C4-2B (cell line): ENCODE data around the gene NKX2-2.

Experiments used
- H3K27ac ChIP-seq: fragments of 450-650 bp; 2 replicates; pipeline ENCODE4 v1.5.1; 2017
- CTCF ChIP-seq: fragments of 450-650 bp; conservative IDR thresholded peaks from 2 replicates; pipeline ENCODE4 v1.5.1; 2017; ENCODE audit warnings: mild to moderate bottlenecking
- ZFX ChIP-seq: fragments of 450-650 bp; IDR thresholded peaks from 2 replicates; pipeline ENCODE4 v1.6.1; 2017

The NKX2-2 gene

GRCh38 chr20:21505810-21506530 is 7.9 kb downstream of the NKX2-2 start:
- TF ChIP-seq ZFX: peak; percentile 68; the same call in 1 of the 2 replicates
- TF ChIP-seq CTCF: peak; percentile 92
- peak overlapping the region; percentile 80 for H3K27ac ChIP-seq

GRCh38 chr20:21505161-21505809 is 8.6 kb downstream of the NKX2-2 start:
- H3K27ac ChIP-seq: peak overlapping the region; percentile 80
- TF ChIP-seq ZFX (no peak), CTCF (peak; percentile 85)

GRCh38 chr20:21504323-21504722 is 9.5 kb downstream of the NKX2-2 start:
- H3K27ac ChIP-seq: no peak overlapping the region
- TF ChIP-seq CTCF: no peak
- TF ChIP-seq ZFX: no peak

GRCh38 chr20:21503345-21503744 is 10.5 kb downstream of the NKX2-2 start:
- H3K27ac ChIP-seq: no peak overlapping the region
- TF ChIP-seq ZFX: no peak
- TF ChIP-seq CTCF: no peak

- no peak overlapping the region for H3K27ac ChIP-seq
- TF ChIP-seq ZFX (no peak), CTCF (no peak)
Observed at GRCh38 chr20:21501184-21501583, 12.7 kb downstream of the NKX2-2 start.

GRCh38 chr20:21500599-21500998 is 13.3 kb downstream of the NKX2-2 start:
- H3K27ac ChIP-seq: no peak overlapping the region

More at GRCh38 chr20:21500599-21500998, 13.3 kb downstream of the NKX2-2 start:
- TF ChIP-seq ZFX (no peak), CTCF (no peak)
